Left renal pelvis (tissue), 4 donors: ENCODE data around the gene MAPT. TPM values are rescaled to one million over a fixed set of nuclear protein-coding genes. Genes with fewer than 3 reads are reported as not detected.

ENCODE experiments used
- polyA plus RNA-seq, 4 donors: library from polyadenylated mRNA; unstranded; fragments of 120-200 nt; gene quantifications; one replicate each; pipeline ENCODE4 v1.2.1, GENCODE V29; 2013; ENCODE audit not compliant: insufficient read length in 4 of 4

The MAPT gene
- polyA plus RNA-seq, 4 donors, result 7.2 to 11.2 (median 8.2) TPM

Other genes with a start within 250 kb of the MAPT start
- gene CRHR1, start 110.2 kb upstream of the MAPT start, polyA plus RNA-seq, result 1 to 10 TPM in 1 of 4 donors, under 1 TPM in 3; 0.17 to 1.3 (median 0.69) TPM
- gene SPPL2C, start 49.7 kb upstream of the MAPT start, polyA plus RNA-seq, result not detected
- gene STH, start 104.7 kb downstream of the MAPT start, polyA plus RNA-seq, result not detected